Embryonic facial prominence (tissue), 1 donor: Measurements from ENCODE around the gene MSH6.
A peak's percentile ranks its signal among the peaks of the same experiment; 100 is the strongest.

Source experiments
- DNase-seq: peaks from one replicate; pipeline ENCODE4 v3.0.0-alpha.2; 2016; ENCODE audit errors: extremely low spot score

The MSH6 gene

DNA sequence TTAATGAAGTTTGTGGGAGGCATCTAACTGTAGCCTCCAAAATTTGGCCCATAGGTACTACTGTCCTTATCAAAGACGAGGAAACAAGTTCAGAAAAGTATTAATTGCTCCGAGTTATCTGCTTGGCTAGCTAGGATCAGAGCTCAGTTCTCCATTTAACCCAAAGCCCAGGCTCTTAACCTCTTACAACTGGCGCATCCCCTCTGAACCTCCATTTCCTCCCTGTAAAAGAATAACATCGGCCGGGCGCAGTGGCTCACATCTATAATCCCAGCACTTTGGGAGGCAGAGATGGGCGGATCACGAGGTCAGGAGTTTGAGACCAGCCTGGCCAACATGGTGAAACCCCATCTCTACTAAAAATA is 3.5 kb upstream of the MSH6 start:
- no peak for DNase-seq

GRCh38 chr2:47782381-47782670 is 619 bp upstream of the MSH6 start:
- no peak for DNase-seq

GRCh38 chr2:47783486-47784351 is 774 bp downstream of the MSH6 start:
- peak; percentile 66 for DNase-seq

- no peak for DNase-seq
These were observed 1.5 kb downstream of the MSH6 start for GRCh38 chr2:47784352-47784851.

- DNase-seq = no peak
These were observed 3.0 kb downstream of the MSH6 start for GRCh38 chr2:47785986-47786385.

DNA sequence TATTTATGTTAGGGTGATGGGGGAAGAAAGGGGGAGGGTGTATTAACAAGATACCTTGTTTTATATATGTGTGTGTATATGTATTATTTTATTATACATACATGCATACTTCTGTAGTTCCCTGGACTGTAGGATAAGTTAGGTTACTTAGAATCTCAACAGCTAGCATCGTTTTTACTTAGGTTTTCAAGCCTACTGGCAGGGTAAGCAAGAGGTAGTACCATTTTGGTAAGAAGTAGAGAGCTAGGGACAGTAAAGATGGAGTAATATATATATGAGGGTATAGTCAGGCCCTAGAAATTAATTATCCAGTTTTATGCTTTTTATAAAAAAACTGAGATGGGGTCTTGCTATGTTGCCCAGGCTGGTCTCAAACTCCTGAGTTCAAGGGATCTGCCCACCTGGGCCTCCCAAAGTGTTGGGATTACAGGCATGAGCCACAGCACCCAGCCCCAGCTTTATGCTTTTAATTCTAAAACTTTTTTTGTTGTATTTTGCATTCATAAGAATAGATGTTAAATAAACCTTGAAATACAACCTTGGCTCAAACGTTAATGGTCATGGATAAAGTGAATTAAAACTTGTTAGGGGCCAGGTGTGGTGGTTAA is 13.2 kb downstream of the MSH6 start:
- no peak for DNase-seq

DNA sequence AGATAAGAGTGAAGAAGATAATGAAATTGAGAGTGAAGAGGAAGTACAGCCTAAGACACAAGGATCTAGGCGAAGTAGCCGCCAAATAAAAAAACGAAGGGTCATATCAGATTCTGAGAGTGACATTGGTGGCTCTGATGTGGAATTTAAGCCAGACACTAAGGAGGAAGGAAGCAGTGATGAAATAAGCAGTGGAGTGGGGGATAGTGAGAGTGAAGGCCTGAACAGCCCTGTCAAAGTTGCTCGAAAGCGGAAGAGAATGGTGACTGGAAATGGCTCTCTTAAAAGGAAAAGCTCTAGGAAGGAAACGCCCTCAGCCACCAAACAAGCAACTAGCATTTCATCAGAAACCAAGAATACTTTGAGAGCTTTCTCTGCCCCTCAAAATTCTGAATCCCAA is 15.7 kb downstream of the MSH6 start:
- DNase-seq = no peak

DNA sequence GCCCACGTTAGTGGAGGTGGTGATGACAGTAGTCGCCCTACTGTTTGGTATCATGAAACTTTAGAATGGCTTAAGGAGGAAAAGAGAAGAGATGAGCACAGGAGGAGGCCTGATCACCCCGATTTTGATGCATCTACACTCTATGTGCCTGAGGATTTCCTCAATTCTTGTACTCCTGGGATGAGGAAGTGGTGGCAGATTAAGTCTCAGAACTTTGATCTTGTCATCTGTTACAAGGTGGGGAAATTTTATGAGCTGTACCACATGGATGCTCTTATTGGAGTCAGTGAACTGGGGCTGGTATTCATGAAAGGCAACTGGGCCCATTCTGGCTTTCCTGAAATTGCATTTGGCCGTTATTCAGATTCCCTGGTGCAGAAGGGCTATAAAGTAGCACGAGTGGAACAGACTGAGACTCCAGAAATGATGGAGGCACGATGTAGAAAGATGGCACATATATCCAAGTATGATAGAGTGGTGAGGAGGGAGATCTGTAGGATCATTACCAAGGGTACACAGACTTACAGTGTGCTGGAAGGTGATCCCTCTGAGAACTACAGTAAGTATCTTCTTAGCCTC is 16.2 kb downstream of the MSH6 start:
- DNase-seq = no peak

DNA sequence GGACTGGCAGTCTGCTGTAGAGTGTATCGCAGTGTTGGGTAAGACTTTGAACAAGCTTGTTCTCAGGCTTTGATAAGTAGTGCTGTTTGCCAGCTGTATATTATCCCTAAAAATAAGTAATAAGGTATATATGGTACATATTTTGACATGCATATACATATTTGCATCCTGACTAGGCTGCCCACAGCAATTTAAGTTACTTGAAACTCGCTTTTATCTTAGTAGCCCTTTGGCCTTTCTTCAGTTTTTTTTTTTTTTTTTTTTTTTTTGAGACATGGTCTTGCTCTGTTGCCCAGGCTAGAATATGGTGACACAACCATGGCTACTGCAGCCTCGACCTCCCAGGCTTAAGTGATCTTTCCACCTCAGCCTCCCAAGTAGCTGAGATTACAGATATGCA is 18.2 kb downstream of the MSH6 start:
- no peak for DNase-seq

DNA sequence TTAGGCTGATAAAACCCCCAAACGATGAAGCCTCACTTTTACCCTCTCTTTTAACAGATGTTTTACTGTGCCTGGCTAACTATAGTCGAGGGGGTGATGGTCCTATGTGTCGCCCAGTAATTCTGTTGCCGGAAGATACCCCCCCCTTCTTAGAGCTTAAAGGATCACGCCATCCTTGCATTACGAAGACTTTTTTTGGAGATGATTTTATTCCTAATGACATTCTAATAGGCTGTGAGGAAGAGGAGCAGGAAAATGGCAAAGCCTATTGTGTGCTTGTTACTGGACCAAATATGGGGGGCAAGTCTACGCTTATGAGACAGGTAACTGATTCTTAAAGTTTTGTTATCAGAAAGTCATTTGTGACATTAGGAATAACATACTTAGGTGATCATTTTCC is 20.4 kb downstream of the MSH6 start:
- DNase-seq = no peak

- no peak for DNase-seq
These were observed 20.8 kb downstream of the MSH6 start for GRCh38 chr2:47803770-47804169.

GRCh38 chr2:47805850-47806249 is 22.9 kb downstream of the MSH6 start:
- DNase-seq = no peak

- no peak for DNase-seq
These were observed 25.7 kb downstream of the MSH6 start for GRCh38 chr2:47808614-47809013.

DNA sequence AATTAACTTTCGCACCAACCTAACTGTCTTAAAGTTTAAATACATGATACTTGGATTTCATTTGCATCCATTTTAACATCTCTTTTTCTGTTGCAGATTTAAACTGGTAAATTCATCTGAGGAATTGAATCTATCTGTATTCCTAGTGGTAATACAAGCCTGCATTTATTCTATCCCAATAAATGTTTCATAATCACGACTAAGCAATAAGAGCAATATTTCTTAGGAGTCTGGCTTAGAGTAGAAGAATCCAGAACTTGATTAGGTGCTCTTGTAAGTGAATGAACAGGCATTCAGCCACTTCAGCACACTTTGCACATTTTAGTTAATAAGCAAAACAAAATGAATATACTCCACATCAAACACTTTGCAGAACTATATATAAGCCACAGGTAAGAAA is 27.0 kb downstream of the MSH6 start:
- no peak for DNase-seq

DNA sequence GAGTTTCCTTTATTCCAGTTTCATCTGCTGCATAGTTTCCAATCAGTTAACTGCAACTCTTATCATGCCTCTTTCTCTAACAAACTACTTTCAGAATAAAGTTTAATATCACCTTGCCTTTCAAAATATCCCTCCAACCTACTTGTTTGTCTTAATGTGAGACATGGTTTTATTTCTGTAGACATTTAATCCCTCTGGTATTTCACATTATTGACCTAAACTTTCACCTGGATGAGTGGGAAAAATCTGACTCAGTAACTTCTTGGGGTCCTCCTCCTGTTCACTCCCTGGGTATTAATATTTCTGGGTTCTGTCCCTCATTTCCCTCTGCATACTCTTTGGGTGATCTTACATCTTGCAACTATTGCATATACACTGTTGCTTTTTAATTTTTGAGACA is 27.9 kb downstream of the MSH6 start:
- DNase-seq = no peak

- DNase-seq = no peak
These were observed 28.7 kb downstream of the MSH6 start for GRCh38 chr2:47811668-47812067.

- no peak for DNase-seq
These were observed 32.8 kb downstream of the MSH6 start for GRCh38 chr2:47815764-47816163.

DNA sequence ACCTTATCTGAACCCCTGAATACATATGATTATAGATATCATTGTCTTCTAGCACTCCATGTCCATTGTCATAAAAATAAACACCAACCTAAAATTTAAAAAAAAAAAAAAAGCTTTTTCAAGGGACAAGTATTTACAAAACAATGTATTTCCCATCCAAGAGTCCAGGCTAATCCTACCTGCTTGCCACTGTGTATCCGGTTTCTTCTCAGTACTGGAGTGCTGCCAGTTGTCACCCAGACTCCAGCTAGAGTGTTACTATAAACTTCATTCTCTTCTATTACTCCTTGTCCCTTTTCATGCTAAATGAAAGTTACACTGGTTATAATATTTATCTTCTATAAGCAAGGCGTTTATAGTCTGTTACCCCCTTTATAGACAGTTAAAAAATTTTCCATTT is 35.8 kb downstream of the MSH6 start:
- DNase-seq = no peak

DNA sequence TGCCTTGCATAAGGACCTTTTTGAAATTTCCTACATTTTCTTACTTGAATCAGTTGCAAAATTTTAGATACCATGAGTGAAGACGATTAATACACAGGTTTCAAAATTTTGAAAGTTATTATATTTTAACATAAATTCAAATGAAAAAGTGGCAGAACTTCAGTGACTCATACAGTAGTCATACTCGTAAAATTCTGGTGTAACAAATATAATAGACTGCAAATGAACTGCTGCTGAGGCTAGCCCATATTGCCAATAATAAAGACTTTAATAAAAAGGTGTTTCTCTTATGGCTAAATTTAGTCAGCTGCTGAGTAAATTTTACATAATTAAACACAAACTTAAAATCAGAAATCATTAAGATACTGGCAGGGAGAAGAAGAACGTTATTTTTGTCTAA is 36.9 kb downstream of the MSH6 start:
- DNase-seq = no peak

DNA sequence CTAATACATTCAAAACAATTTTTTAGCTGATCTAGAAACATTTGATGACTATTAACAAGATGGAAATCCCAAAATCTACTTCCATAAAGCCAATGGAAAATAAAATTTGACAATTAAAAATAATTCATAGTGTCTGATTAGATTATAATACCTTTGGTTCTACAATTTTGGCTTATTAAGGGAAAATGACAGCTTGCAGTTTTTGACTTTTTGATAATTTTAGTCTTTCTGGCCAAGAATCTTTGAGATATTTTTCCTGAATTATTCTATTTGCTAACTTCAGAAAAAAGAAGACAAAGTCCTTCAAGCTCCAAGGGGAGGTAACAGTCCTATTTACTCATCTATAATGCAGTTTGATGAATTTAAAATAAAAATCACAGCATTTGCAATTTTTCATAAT is 39.6 kb downstream of the MSH6 start:
- DNase-seq = no peak

- DNase-seq = no peak
These were observed 50.6 kb downstream of the MSH6 start for GRCh38 chr2:47833516-47833968.

DNA sequence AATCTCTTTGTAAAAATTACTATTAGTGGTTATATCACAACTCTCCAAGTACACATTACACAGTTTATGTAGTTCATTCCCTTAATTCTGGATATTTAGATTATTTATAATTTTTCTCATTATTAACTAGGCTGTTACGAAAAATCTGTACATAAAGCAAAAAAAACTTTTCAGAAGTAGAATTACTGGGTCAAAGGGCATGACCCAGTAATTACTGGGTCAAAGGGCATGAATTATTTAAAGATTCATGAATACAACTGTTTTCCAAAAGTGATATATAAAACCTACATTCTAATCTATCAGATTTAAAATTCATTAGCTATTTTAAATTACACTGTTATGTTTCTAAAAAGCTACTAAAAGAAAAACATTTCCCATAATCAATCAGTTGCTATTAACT is 55.3 kb downstream of the MSH6 start:
- DNase-seq = no peak

DNA sequence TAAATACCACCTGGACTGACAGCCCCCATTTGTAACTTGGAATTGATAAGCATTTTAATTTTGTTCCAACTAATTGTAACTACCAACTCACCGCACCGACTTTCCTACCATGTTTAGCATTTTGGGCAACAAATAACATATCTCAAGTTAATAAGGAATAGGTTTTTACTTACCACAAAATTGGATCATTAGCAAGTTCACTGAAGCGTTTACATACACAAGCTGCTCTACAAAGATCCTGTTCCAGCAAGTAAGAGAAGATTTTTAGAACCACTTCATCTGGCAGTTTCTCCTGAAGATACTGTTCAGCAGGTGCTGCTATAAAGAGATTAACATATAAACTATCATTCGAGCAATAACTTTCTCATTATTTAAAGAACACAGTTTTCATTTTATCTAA is 55.7 kb downstream of the MSH6 start:
- no peak for DNase-seq
